GM23248 (cell line): ENCODE measurements around the gene FGGY.

ENCODE experiments used
- EZH2 ChIP-seq: fragments of 200-600 bp; sonication (generic); IDR thresholded peaks from 2 replicates; pipeline ENCODE4 v1.6.1; 2018; ENCODE audit warnings: antibody characterized with exemption, mild to moderate bottlenecking; ENCODE audit not compliant: insufficient read depth, poor library complexity, severe bottlenecking
- EZH2phosphoT487 ChIP-seq: fragments of 200-600 bp; sonication (generic); IDR thresholded peaks from 2 replicates; pipeline ENCODE4 v1.6.1; 2018; ENCODE audit warnings: antibody characterized with exemption, moderate library complexity, mild to moderate bottlenecking, low read depth; ENCODE audit not compliant: insufficient read depth

DNA sequence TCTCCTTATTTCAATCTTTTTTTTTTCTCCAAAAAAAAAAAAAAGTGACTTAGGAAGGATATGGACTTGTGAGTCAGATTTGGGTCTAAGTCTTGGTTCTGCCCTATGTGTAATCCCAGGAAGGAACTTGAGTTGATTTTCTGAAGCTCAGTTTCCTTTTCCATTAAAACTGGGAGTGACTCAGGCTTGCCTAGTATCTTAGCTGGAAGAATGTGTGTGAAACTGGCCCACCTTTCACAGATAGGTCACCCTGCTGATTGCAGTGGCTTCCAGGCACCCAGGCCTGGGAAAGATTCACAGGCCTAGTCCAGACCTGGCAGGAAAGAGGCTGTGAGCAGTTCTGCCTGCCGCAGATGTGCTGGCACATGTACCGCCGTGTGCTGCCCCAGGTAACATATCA is 299.5 kb downstream of the FGGY start:
- TF ChIP-seq EZH2phosphoT487 (no peak), EZH2 (no peak)
